Stimulated activated naive CD4-positive, alpha-beta T cell (primary cell): Measurements from ENCODE around the gene LSR.
A peak's percentile ranks its signal among the peaks of the same experiment; 100 is the strongest.

Source experiments
- DNase-seq, 6 experiments: peaks; one replicate each; lab custom pipeline; 2025; lab: John Stamatoyannopoulos, UW

Gene LSR

DNA sequence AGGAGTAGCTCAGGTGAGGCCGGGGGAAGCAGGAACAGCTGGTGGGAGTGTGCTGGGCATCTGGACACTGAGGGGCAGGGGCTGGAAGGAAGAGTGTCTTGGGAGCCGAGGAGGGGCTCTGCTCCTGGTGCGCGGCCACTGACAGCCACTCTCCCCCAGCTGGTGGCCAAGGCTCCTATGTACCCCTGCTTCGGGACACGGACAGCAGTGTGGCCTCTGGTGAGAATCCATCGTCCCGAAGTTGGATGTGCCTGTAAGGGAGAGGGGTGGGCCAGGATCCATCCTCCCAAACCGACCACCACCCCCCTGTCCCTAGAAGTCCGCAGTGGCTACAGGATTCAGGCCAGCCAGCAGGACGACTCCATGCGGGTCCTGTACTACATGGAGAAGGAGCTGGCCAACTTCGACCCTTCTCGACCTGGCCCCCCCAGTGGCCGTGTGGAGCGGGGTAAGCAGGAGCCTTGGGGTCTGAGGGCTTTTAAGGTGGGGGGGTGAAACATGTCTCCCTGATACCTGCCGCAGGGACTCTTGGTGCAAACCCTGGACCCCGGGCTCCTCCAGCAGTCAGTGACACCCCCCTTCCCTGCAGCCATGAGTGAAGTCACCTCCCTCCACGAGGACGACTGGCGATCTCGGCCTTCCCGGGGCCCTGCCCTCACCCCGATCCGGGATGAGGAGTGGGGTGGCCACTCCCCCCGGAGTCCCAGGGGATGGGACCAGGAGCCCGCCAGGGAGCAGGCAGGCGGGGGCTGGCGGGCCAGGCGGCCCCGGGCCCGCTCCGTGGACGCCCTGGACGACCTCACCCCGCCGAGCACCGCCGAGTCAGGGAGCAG lies 17.9 kb downstream of the LSR start:
- peak in 2 of 6 experiments; percentile 11 to 13 for DNase-seq

DNA sequence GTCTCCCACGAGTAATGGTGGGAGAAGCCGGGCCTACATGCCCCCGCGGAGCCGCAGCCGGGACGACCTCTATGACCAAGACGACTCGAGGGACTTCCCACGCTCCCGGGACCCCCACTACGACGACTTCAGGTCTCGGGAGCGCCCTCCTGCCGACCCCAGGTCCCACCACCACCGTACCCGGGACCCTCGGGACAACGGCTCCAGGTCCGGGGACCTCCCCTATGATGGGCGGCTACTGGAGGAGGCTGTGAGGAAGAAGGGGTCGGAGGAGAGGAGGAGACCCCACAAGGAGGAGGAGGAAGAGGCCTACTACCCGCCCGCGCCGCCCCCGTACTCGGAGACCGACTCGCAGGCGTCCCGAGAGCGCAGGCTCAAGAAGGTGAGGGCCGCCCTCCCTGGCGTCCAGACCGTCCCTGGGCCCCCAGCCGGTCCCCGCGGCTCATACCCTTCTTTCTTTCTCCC lies 18.6 kb downstream of the LSR start:
- peak in 3 of 6 experiments; percentile 37 to 71 (median 45) for DNase-seq

DNA sequence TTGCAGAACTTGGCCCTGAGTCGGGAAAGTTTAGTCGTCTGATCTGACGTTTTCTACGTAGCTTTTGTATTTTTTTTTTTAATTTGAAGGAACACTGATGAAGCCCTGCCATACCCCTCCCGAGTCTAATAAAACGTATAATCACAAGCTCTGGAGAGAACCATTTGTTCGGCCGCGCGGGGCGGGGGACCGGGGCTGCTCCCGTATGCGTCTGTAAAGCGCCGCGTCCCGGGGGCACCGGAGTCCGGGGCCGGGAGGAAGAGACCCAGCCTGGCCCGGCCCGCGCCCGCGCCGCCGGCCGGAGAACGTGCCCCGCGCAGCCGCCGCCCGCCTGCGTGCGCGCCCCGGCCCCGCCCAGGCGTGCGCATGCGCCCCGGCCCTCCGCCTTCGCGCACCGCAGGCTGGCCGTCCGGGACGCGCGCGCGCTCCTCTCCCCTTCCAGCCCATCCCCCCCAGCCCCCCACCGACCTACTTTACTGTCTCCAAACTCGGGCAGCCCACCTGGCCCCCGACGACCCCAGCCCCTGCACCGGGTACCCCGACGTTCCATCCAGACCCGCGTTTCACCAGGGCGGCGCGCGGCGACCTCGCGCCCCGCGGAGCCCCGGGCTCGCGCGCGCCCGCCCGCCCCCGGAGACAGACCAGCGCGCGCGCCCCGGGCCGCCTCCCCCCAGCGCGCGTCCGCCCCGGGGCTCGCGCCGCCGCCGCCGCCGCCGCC lies 19.2 kb downstream of the LSR start:
- DNase-seq, result peak; percentile 67 to 91 (median 72)

DNA sequence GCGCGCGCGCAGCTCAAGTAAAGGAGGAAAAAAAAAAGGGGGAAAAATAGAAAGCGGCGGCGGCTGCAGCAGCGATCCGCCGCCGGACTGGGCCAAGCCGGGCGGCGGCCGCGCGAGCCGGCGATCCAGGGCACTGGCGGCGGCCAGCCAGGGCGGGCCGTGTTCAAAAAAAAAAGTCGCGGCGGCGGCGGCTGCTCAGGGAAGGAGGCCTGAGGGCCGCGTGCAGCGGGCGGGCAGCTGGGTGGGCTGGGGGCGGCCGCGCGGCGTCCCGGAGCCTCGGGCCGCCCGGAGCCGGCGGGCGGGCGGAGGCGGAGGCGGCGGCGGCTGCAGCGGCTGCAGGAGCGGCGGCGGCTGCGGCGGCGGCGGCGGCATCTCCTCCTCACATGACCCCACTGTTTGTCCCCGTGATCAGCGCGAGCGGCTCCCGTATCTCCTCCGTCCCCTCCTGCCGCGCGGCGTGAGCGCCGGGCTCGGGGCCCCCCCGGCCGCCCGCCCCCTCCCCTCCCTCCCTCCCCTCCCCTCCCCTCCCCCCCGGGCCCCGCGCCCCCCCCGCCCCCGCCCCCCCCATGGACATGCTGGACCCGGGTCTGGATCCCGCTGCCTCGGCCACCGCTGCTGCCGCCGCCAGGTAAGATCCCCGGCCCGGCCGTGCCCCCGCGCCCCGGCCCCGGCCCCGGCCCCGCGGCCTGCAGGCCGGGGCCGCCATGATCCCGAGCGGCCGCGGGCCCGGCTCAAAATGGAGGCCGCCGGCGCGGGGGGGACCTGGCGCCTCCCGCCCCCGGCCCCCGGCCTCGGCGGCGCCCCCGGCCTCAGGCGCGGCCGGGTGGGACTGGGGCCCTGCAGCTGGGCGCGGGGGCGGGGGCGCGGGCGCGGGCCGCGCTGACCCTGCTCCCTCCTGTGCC lies 20.0 kb downstream of the LSR start, which contains the start of gene USF2:
TSS of gene USF2 (plus strand) at position 427 of the 902 bp plus-strand sequence. CDS start at position 567, 140 bp downstream.
- peak; percentile 47 to 79 (median 54) for DNase-seq

DNA sequence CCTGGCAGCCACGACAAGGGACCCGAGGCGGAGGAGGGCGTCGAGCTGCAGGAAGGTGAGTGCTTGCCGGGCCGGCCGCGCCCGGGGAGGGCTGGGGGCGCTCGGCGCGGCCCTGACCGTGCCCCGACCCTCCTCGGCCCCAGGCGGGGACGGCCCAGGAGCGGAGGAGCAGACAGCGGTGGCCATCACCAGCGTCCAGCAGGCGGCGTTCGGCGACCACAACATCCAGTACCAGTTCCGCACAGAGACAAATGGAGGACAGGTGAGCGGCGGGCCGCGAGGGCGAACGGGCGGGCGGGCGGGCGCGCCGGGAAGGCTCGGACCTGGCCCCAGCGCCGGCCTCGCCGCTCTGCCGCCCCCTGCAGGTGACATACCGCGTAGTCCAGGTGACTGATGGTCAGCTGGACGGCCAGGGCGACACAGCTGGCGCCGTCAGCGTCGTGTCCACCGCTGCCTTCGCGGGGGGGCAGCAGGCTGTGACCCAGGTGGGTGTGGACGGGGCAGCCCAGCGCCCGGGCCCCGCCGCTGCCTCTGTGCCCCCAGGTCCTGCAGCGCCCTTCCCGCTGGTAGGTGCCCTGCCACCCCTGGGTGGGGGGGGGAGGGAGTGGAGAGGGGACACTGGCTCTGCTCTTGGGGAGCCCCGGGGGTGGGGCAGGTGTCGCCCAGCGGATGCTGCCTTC lies 20.8 kb downstream of the LSR start:
- peak; percentile 39 to 67 (median 60) for DNase-seq

DNA sequence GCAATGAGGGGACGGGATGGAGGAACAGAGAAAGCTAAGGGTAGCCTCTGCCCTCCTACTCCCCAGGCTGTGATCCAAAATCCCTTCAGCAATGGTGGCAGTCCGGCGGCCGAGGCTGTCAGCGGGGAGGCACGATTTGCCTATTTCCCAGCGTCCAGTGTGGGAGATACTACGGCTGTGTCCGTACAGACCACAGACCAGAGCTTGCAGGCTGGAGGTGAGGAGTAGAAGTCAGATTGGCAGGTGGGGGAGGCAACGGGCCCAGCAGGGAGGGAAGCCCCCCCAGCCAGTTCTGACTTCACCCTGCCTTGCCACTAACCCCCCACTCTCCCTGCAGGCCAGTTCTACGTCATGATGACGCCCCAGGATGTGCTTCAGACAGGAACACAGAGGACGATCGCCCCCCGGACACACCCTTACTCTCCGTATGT lies 21.6 kb downstream of the LSR start:
- no peak for DNase-seq

DNA sequence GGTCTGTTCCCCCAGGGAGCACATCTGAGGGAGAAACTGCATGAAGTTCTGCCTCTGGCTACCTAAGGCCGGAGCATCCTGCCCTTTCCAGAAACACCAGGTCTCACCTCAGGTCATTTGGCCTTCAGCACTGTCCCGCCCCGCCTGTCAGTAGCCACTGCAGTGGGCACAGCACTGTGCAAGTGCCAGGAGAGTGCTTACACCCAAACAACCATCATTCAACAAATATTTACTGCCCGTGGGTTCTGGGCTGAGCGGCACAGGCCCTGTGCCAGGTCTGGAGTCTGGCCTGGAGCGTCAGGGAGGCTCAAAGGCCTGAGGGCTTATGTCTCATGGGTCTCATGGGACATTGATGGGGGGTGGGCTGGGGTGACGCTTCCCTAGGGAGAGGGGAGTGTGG lies 22.7 kb downstream of the LSR start:
- no peak for DNase-seq

DNA sequence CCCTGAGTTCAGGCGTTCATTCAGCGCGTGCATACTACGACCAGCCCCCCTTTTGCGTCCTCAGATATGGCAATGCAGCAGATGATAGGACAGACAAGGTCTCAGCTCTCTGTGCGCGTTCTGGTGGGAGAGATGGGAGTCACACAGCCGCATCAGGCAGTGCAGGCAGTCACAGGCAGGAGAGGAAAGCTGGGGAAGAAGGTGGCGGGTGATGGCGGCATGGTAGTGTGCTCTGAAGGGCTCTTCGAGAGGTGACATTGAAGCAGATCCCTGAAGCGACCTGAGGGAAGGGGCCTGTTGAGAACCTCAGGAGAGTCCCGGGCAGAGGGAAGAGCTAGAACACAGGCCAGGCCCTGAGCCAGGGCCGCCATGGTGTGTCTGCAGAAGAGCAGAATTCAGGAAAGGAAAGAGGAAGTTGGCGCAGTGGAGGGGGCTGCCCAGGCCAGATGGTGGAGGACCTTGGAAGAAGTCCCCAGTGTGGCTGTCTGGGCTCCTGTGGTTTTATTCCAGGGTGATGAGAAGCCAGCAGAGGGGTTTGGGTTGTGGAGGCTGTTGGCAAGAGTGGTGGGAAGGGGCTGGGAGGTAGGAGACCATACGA lies 23.4 kb downstream of the LSR start:
- DNase-seq, result no peak

DNA sequence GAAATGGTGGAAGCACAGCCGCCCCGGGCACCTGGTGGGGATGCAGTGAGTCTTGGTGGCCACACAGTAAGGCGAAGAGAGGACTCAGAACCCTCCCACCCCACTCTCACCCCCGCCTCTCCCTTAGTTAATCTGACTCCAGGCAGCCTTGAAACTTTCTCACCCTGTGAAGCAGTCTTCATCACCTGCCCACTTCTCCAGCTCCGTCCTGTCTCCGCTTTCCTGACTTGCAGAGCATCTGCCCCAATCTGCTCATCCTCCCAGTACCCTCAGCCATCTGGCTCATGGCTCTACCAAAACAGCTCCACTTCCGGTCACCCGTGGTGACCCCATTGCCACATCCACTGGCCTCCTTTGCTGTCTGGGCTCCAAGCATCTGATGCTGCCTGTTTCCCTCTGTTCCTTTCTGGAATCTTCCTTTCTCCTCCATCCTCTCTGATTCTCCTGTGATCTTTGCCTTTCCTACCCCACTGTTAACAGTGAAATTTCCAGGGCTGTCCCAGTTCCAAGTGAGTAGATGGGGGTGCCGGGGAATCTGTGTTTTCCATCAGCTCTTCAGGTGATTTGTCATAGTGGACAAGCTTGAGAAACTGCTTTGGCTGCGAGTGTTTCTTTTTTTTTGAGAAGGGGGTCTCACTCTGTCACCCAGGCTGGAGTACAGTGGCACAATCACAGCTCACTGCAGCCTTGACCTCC lies 24.3 kb downstream of the LSR start:
- no peak for DNase-seq

DNA sequence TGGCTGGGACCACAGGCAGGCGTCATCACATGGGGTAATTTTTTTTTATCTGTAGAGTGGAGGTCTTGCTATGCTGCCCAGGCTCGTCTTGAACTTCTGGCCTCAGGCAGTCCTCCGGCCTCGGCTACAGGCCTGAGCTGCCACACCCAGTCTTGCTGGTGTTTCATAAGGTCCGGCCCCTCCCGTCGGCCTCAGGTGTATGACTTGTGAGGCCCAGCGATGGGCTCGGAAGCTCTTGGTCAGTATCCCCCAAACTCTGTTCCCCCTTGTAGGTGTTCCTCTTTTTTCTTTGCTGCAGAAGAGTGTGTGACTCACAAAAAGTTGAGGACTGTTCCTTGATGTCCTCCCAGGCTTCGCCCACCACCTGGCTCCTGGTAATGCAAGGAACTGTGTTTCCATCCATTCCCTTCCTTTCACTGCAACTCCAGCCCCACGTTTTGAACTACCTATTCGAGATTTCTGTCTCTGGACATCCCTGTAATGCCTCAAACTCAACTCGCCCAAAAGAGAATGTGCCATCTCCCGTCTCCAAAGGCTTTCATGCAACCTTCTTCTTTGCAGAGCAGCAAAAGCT lies 25.0 kb downstream of the LSR start:
- DNase-seq, result no peak

DNA sequence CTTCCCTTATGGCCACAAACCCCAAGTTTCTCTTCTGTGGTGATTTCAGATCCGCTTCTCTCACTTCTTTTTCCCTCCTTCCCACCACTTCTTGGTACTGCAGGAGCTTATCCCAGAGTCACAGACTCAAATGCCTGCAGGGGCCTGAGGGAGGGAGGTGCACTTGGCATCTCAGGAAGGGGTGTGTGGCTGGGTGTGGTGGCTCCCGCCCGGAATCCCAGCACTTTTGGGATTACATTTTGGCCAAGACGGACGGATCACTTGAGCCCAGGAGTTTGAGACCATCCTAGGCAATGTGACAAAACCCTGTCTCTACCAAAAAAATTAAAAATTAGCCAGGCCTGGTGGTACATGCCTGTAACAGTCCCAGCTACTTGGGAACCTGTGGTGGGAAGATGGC lies 25.5 kb downstream of the LSR start:
- no peak for DNase-seq

DNA sequence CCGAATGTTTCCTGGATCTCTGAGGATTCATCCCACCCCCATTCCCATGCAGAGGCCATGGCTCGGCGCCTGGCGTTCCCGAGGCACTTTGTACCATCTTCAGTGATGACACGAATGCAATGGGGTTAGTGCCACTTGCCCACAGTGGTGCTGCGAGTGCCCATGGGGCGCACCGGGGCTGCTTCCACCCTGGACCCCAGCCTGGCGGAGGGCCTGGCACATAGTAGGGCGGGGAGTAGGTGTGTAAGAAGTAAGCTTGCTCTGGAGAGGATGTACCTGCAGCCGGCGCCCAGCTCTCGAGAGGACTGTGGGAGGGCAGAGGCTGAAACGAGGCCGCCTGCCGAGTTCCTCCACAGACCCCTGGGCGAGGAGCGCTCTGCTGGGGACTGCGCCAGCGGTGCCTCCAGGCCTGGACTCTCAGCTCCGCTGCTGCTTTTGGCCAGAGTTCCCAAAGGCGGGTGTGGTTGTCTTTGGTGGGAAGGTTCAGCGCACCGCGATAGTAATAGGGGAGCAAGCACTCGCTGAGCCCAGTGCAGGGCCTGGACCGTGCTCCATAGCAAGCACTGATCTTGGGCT lies 28.0 kb downstream of the LSR start:
- DNase-seq, result no peak

DNA sequence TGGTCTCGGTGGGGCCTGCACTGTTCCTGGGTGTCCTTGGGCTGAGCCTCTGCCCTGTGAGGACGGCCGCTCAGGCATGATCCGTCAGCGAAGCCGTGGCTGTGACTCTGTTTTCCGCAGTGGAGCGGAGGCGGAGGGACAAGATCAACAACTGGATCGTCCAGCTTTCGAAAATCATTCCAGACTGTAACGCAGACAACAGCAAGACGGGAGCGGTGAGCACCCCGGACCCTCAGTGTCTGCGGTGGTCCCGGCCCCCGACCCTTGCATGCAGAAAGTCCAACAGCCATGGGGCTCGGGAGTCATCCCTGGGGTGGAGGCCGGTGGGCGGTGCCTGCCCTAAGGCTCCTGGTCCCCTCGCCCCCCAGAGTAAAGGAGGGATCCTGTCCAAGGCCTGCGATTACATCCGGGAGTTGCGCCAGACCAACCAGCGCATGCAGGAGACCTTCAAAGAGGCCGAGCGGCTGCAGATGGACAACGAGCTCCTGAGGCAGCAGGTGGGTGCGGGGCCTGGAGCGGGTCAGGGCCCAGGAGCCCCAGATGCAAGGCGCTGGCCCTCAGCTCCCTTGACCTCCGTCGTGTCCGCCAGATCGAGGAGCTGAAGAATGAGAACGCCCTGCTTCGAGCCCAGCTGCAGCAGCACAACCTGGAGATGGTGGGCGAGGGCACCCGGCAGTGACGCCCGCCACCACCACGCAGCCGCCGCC lies 29.9 kb downstream of the LSR start:
- DNase-seq, result no peak

DNA sequence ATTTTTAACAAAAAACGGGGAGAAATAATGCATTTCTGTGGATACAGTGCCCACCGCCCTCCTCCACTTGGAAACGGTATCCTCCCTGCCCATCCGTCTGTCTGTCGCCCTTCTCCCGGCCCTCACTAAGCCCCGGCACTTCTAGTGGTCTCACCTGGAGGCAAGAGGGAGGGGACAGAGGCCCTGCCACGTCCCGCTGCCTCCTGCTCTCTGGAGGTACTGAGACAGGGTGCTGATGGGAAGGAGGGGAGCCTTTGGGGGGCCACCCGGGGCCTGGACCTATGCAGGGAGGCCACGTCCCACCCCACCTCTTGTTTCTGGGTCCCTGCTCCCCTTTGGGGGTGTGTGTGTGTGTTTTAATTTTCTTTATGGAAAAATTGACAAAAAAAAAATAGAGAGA lies 30.6 kb downstream of the LSR start:
- DNase-seq, result no peak

DNA sequence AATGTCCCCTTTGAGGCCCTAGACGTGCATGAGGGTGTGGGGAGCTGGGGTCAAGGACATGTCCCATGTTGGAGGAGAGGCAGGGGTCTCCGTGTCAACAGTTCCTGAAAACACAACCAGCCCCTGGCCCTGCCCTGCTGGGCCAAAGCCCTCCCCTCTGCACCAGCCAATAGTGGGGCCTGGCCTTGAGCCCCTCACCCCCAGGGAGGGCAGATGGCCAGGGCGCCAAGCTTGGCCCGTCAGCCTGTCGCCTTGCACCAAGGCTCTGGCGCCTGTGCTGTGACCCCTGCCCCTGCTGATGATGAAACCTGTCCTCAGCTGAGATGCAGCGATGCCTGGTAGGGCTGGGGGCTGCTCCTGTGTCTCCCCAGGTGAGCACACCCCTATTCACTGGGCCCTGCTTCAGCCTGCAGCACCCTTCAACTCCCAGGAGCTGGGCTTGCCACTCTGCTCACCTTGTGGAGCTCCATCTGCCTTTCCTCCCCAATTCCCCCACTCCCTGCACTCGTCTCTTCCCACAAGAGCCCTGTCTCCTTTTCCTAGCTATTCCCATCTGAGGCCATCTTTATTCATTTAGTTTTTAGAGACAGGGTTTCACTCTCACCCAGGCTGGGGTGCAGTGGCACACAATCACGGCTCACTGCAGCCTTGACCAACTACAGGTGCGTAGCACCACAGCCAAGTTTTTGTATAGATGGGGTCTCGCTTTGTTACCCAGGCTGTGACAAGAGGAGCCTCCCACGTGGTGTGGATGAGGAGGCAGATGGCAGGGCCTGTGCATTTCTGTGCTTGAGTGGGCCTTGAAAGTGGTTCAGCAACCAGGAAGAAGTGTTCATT lies 31.4 kb downstream of the LSR start:
- no peak for DNase-seq

DNA sequence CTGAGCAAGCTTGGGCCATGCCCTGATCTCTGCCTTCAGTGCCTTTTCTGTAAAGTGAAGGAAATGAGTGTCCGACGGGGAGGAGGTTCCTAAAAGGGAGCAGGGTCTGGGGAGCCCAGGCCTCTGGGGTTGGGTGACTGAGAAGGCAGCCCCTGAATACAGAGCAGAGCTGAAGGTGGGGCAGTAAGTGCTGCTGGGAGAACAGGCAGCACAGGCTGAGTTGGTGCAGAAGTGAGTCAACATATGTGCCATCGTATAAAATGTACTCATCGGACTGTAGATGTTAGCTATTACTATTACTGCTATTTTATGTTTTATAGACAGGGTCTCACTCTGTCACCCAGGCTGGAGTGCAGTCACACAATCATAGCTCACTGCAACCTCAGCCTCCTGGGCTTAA lies 32.5 kb downstream of the LSR start:
- DNase-seq, result no peak

DNA sequence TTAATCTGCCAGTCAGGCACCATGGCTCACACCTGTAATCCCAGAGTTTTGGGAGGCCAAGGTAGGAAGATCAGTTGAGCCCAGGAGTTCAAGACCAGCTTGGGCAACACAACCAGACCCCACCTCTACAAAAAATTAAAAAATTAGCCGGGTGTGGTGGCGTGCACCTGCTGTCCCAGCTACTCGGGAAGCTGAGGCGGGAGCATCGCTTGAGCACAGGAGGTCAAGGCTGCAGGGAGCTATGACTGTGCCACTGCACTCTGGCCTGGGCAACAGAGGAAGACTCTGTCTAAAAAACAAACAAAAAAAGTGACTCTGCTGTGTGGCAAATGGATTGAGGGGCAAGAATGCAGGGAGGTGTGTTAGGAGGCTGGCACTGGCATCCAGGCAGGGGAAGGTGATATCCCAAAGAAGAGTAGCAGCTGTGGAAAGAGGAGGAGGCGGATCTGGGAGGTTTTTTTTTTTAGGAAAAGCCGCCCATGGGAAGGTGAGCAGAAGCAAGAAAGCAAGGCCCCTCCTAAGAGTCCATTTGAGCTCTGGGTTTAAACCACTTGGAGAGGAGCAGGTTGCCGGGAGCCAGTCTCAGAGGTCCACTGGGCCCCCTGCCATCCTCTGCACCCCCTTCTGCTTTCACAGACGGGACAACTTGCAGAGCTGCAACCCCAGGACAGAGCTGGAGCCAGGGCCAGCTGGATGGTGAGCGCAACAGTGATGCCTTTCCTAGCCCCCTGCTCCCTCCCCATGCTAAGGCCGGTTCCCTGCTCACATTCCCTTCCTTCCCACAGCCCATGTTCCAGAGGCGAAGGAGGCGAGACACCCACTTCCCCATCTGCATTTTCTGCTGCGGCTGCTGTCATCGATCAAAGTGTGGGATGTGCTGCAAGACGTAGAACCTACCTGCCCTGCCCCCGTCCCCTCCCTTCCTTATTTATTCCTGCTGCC lies 35.6 kb downstream of the LSR start:
- no peak for DNase-seq
